Neural cell (in vitro differentiated cells): ENCODE measurements around the gene ADK. TPM values are rescaled to one million over a fixed set of nuclear protein-coding genes. Genes with fewer than 3 reads are reported as not detected.

ENCODE experiments used
- H2AFZ ChIP-seq: fragments of 200-600, 300-800 bp; sonication (generic), shearing (Covaris generic); 2 replicates; pipeline ENCODE4 v1.6.0; 2014; ENCODE audit warnings: low read depth, mild to moderate bottlenecking, antibody characterized with exemption, low read length, moderate library complexity
- H3F3A ChIP-seq: fragments of 200-600 bp; shearing (Covaris generic); 2 replicates; pipeline ENCODE4 v1.6.1; 2016; ENCODE audit warnings: mild to moderate bottlenecking, moderate library complexity, mixed read lengths, antibody characterized with exemption, low read length; ENCODE audit not compliant: insufficient read depth, poor library complexity, severe bottlenecking
- H3K27ac ChIP-seq: fragments of 200-600, 300-800 bp; sonication (generic), shearing (Covaris generic); 2 replicates; pipeline ENCODE4 v1.5.1; 2014; ENCODE audit warnings: mild to moderate bottlenecking, low read length, moderate library complexity
- H3K27me3 ChIP-seq: fragments of 300-800, 200-600 bp; sonication (generic), shearing (Covaris generic); 2 replicates; pipeline ENCODE4 v1.6.0; 2014; ENCODE audit warnings: mild to moderate bottlenecking, low read depth, low read length, moderate library complexity; ENCODE audit not compliant: insufficient read depth
- H3K36me3 ChIP-seq: fragments of 300-800, 200-600 bp; sonication (generic), shearing (Covaris generic); 2 replicates; pipeline ENCODE4 v1.5.1; 2014; ENCODE audit warnings: mild to moderate bottlenecking, antibody characterized with exemption, low read length, moderate library complexity; ENCODE audit not compliant: insufficient read depth
- H3K4me2 ChIP-seq: fragments of 300-800, 200-600 bp; sonication (generic), shearing (Covaris generic); 2 replicates; pipeline ENCODE4 v1.6.0; 2014; ENCODE audit warnings: mild to moderate bottlenecking, low read length
- H3K4me3 ChIP-seq: fragments of 300-800, 200-600 bp; sonication (generic), shearing (Covaris generic); 2 replicates; pipeline ENCODE4 v1.5.1; 2014; ENCODE audit warnings: mild to moderate bottlenecking, low read length, moderate library complexity
- H3K79me2 ChIP-seq: fragments of 200-600 bp; shearing (Covaris generic); replicated peaks from 2 replicates; pipeline ENCODE4 v1.6.0; 2014; ENCODE audit warnings: mild to moderate bottlenecking, low read length, moderate library complexity; ENCODE audit not compliant: insufficient read depth
- H3K9ac ChIP-seq: fragments of 300-800, 200-600 bp; sonication (generic), shearing (Covaris generic); 2 replicates; pipeline ENCODE4 v1.6.1; 2016; ENCODE audit warnings: mild to moderate bottlenecking, low read length, mixed read lengths
- H3K9me2 ChIP-seq: fragments of 200-600 bp; shearing (Covaris generic); 2 replicates; pipeline ENCODE4 v1.6.1; 2016; ENCODE audit warnings: mild to moderate bottlenecking, low read length, mixed read lengths; ENCODE audit not compliant: insufficient read depth
- H3K9me3 ChIP-seq: fragments of 200-600, 300-800 bp; sonication (generic), shearing (Covaris generic); 2 replicates; pipeline ENCODE4 v1.6.1; 2016; ENCODE audit warnings: mild to moderate bottlenecking, mixed run types, low read length, moderate library complexity, mixed read lengths
- H4K20me1 ChIP-seq: fragments of 200-600 bp; shearing (Covaris generic); 2 replicates; pipeline ENCODE4 v1.6.1; 2016; ENCODE audit warnings: mild to moderate bottlenecking, mixed run types; ENCODE audit not compliant: insufficient read depth
- EP300 ChIP-seq: fragments of 450-650 bp; conservative IDR thresholded peaks from 2 replicates; pipeline ENCODE4 v1.6.1; 2014; ENCODE audit warnings: antibody characterized with exemption, mild to moderate bottlenecking, moderate library complexity; ENCODE audit not compliant: poor library complexity, severe bottlenecking
- EZH2 ChIP-seq: fragments of 200-600, 300-800 bp; shearing (Covaris generic), sonication (generic); IDR thresholded peaks from 2 replicates; pipeline ENCODE4 v1.6.1; 2014; ENCODE audit warnings: antibody characterized with exemption, low read length, borderline replicate concordance, mild to moderate bottlenecking; ENCODE audit not compliant: insufficient read depth, poor library complexity, severe bottlenecking
- MXI1 ChIP-seq: fragments of 450-650 bp; conservative IDR thresholded peaks from 2 replicates; pipeline ENCODE4 v1.6.1; 2014; ENCODE audit warnings: antibody characterized with exemption, mild to moderate bottlenecking; ENCODE audit not compliant: poor library complexity, severe bottlenecking
- POLR2AphosphoS5 ChIP-seq: IDR thresholded peaks from 2 replicates; pipeline ENCODE4 v1.6.1; 2012
- RAD21 ChIP-seq: fragments of 450-650 bp; conservative IDR thresholded peaks from 2 replicates; pipeline ENCODE4 v1.6.1; 2014; ENCODE audit warnings: antibody characterized with exemption, mild to moderate bottlenecking, moderate library complexity
- SMC3 ChIP-seq: fragments of 450-650 bp; conservative IDR thresholded peaks from 2 replicates; pipeline ENCODE4 v1.6.1; 2014; ENCODE audit warnings: antibody characterized with exemption, mild to moderate bottlenecking, moderate library complexity; ENCODE audit not compliant: poor library complexity
- TAF1 ChIP-seq: IDR thresholded peaks from 2 replicates; pipeline ENCODE4 v1.6.1; 2012; ENCODE audit warnings: low read depth
- polyA plus RNA-seq: library from polyadenylated mRNA; depleted of rRNA; stranded (reverse); fragments of >200 nt; gene quantifications from 2 replicates; pipeline ENCODE4 v1.2.3, GENCODE V29; 2014
- TF ChIP-seq, protein P1 (sequence below): IDR thresholded peaks from 2 replicates; pipeline ENCODE4 v1.6.1; 2012; ENCODE audit warnings: borderline replicate concordance
- TF ChIP-seq, protein P2 (sequence below): fragments of 450-650 bp; IDR thresholded peaks from 2 replicates; pipeline ENCODE4 v1.5.1; 2014; ENCODE audit warnings: antibody characterized with exemption, mild to moderate bottlenecking, moderate library complexity; ENCODE audit not compliant: poor library complexity, severe bottlenecking

ADK gene
- polyA plus RNA-seq, 1 donor from 2014 or later: 19.5 TPM

DNA sequence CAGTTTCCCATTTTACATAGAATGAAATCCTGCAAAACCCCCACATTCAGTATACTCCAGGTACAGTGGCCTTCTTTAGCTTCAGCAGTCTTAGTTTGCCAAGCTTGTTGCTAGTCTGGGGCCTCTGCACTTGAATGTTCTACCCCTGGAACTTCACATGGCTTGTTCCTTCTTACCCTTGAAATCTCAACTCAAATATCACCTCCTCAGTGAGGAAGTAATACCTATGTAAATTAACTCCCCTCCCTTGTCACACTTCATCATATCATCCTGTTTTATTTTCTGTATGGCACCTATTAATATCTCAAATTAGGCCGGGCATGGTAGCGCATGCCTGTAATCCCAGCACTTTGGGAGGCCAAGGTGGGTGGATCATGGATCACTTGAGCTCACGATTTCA, 511.6 kb downstream of the ADK start:
- no peak overlapping the region for H2AFZ ChIP-seq
- H3K27ac ChIP-seq: no peak overlapping the region
- H3K9me3 ChIP-seq: no peaks in the 10 kb centered on the region
- H3K4me3 ChIP-seq: no peak overlapping the region
- H3K79me2 ChIP-seq: no peaks in the 10 kb centered on the region
- H3K36me3 ChIP-seq: no peaks in the 10 kb centered on the region
- no peak overlapping the region for H3K4me2 ChIP-seq
- H4K20me1 ChIP-seq: no peaks in the 10 kb centered on the region
- no peaks in the 10 kb centered on the region for H3K27me3 ChIP-seq
- no peaks in the 10 kb centered on the region for H3K9me2 ChIP-seq
- H3K9ac ChIP-seq: no peak overlapping the region
- TF ChIP-seq MXI1: no peak
- TF ChIP-seq POLR2AphosphoS5: no peak
- no peaks in the 10 kb centered on the region for H3F3A ChIP-seq

GRCh38 chr10:74669210-74669609, 518.2 kb downstream of the ADK start:
- H3K4me2 ChIP-seq: no peak overlapping the region
- H3K36me3 ChIP-seq: no peaks in the 10 kb centered on the region
- no peaks in the 10 kb centered on the region for H3K27me3 ChIP-seq
- no peak overlapping the region for H3K9ac ChIP-seq
- no peak overlapping the region for H3K27ac ChIP-seq
- H3K9me3 ChIP-seq: no peaks in the 10 kb centered on the region
- TF ChIP-seq SMC3: no peak
- TF ChIP-seq, protein P1, sequence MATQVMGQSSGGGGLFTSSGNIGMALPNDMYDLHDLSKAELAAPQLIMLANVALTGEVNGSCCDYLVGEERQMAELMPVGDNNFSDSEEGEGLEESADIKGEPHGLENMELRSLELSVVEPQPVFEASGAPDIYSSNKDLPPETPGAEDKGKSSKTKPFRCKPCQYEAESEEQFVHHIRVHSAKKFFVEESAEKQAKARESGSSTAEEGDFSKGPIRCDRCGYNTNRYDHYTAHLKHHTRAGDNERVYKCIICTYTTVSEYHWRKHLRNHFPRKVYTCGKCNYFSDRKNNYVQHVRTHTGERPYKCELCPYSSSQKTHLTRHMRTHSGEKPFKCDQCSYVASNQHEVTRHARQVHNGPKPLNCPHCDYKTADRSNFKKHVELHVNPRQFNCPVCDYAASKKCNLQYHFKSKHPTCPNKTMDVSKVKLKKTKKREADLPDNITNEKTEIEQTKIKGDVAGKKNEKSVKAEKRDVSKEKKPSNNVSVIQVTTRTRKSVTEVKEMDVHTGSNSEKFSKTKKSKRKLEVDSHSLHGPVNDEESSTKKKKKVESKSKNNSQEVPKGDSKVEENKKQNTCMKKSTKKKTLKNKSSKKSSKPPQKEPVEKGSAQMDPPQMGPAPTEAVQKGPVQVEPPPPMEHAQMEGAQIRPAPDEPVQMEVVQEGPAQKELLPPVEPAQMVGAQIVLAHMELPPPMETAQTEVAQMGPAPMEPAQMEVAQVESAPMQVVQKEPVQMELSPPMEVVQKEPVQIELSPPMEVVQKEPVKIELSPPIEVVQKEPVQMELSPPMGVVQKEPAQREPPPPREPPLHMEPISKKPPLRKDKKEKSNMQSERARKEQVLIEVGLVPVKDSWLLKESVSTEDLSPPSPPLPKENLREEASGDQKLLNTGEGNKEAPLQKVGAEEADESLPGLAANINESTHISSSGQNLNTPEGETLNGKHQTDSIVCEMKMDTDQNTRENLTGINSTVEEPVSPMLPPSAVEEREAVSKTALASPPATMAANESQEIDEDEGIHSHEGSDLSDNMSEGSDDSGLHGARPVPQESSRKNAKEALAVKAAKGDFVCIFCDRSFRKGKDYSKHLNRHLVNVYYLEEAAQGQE: no peak
- TF ChIP-seq MXI1: no peak
- TF ChIP-seq EP300: no peak
- no peak for TF ChIP-seq POLR2AphosphoS5
- TF ChIP-seq, protein P2, sequence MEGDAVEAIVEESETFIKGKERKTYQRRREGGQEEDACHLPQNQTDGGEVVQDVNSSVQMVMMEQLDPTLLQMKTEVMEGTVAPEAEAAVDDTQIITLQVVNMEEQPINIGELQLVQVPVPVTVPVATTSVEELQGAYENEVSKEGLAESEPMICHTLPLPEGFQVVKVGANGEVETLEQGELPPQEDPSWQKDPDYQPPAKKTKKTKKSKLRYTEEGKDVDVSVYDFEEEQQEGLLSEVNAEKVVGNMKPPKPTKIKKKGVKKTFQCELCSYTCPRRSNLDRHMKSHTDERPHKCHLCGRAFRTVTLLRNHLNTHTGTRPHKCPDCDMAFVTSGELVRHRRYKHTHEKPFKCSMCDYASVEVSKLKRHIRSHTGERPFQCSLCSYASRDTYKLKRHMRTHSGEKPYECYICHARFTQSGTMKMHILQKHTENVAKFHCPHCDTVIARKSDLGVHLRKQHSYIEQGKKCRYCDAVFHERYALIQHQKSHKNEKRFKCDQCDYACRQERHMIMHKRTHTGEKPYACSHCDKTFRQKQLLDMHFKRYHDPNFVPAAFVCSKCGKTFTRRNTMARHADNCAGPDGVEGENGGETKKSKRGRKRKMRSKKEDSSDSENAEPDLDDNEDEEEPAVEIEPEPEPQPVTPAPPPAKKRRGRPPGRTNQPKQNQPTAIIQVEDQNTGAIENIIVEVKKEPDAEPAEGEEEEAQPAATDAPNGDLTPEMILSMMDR: no peak
- no peak for TF ChIP-seq TAF1
- TF ChIP-seq RAD21: no peak
- no peak for TF ChIP-seq EZH2
- no peaks in the 10 kb centered on the region for H3K9me2 ChIP-seq
- no peak overlapping the region for H3K4me3 ChIP-seq
- H2AFZ ChIP-seq: no peak overlapping the region
- no peaks in the 10 kb centered on the region for H4K20me1 ChIP-seq
- no peaks in the 10 kb centered on the region for H3F3A ChIP-seq
- no peaks in the 10 kb centered on the region for H3K79me2 ChIP-seq

GRCh38 chr10:74671716-74672115, 520.7 kb downstream of the ADK start:
- Histone ChIP-seq H2AFZ (no peak overlapping the region), H3K4me3 (no peak overlapping the region)

More at GRCh38 chr10:74671716-74672115, 520.7 kb downstream of the ADK start:
- Histone ChIP-seq H3K79me2 (no peaks in the 10 kb centered on the region), H3K4me2 (no peak overlapping the region), H3K36me3 (no peaks in the 10 kb centered on the region), H3K9ac (no peak overlapping the region), H4K20me1 (no peaks in the 10 kb centered on the region), H3K9me3 (no peaks in the 10 kb centered on the region), H3K27me3 (no peaks in the 10 kb centered on the region), H3K27ac (no peak overlapping the region), H3K9me2 (no peaks in the 10 kb centered on the region), H3F3A (no peaks in the 10 kb centered on the region)
- TF ChIP-seq EP300: no peak
- no peak for TF ChIP-seq SMC3
- TF ChIP-seq MXI1: no peak
- no peak for TF ChIP-seq RAD21
- no peak for TF ChIP-seq EZH2
- no peak for TF ChIP-seq POLR2AphosphoS5
- TF ChIP-seq, protein P1: no peak
- no peak for TF ChIP-seq TAF1
- TF ChIP-seq, protein P2: no peak
